ES-I3 (cell line): ENCODE data around the gene MAN1B1.
"Not testable (repeated sequence)": the region's sequence is repeated elsewhere in the genome, so short reads cannot be mapped to it uniquely, and the experiment has no call there.

ENCODE experiments used
- H3K36me3 ChIP-seq: 2 replicates; pipeline ENCODE4 v1.6.1; 2013; ENCODE audit warnings: mild to moderate bottlenecking, low read length, control low read depth, moderate library complexity; ENCODE audit not compliant: insufficient read depth
- H3K4me1 ChIP-seq: 2 replicates; pipeline ENCODE4 v1.6.1; 2013; ENCODE audit warnings: mild to moderate bottlenecking, control low read depth, low read length; ENCODE audit not compliant: insufficient read depth
- H3K9ac ChIP-seq: 2 replicates; pipeline ENCODE4 v1.6.1; 2013; ENCODE audit warnings: low read depth, mild to moderate bottlenecking, low read length, moderate library complexity
- H3K9me3 ChIP-seq: 2 replicates; pipeline ENCODE4 v1.6.1; 2013; ENCODE audit warnings: mild to moderate bottlenecking, low read length, moderate library complexity; ENCODE audit not compliant: control insufficient read depth, insufficient read depth

Gene MAN1B1

DNA sequence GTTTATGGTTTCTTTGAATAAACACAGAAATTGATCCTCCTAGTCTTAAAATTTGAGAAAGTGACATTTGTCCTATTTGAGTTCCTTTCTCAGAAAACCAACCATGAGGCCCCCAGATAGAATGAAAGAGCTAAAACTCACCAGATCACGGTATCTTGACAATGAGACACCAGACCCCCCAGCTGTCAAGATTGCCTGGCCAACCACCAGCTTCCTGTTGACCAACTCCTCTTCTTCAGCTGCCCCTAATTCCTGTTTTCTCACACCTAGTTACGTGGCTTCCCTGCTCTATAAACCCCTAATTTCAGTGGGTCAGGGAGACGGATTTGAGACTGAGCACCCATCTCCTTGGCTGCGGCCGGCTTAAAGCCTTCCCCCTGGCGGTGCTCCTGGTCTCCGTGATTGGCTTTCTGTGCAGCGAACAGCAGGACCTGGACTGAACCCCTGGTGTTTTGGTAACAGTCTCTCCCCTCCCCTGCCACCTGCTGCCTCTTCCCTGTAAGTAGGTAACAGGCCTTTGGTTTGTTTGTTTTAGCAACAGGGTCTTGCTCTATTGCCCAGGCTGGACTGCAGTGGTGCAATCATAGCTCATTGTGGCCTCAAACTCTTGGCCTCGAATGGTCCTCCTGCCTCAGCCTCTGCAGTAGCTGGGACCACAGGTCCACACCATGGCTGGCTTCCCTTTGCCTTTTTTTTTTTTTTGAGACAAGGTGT, 28.1 kb upstream of the MAN1B1 start:
- Histone ChIP-seq H3K9ac (no peak overlapping the region), H3K4me1 (no peaks in the 10 kb centered on the region; the same call in 1 of the 2 replicates), H3K36me3 (no peaks in the 10 kb centered on the region), H3K9me3 (no peaks in the 10 kb centered on the region)

DNA sequence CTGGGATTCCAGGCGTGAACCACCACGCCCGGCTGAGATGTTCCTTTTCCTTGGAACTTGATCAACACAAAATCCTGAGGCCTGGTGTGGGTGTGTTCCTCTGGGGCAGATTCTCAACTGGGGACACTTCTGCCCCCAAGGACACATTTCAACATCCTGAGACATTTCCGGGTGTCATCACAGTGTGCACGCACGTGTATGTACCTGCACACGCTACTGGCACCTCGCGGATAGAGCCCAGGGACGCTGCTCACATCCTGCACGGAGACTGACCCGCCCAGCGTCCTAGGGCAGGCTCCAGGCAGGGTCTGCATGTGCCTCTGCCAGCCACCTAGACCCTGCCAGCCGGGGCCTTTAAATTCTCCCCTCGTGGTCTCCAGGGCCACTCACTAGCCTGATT, 24.4 kb upstream of the MAN1B1 start:
- no peak overlapping the region for H3K9ac ChIP-seq
- no peaks in the 10 kb centered on the region for H3K9me3 ChIP-seq
- H3K4me1 ChIP-seq: no peaks in the 10 kb centered on the region
- no peaks in the 10 kb centered on the region for H3K36me3 ChIP-seq

DNA sequence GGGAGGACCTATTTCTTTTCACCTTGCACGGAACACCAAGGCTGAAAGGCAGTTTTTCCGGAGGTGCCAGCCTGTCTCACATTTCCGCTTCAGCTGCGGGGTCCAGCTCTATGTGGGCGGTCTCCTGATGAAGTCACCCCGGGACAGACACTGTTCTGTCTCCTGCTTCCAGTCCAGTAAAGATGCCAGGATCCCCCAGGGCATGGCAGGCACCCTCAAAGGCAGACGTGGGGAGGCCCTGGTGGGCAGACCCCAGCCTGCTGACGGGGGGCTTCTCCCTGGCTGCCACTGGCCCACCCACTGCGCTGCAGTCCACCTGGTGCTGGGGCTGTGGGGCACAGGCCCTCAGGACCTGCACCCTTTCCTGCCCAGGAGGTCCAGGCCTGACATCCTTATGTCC, 24.0 kb upstream of the MAN1B1 start:
- H3K9ac ChIP-seq, H3K4me1 ChIP-seq, H3K9me3 ChIP-seq: not testable (repeated sequence)

DNA sequence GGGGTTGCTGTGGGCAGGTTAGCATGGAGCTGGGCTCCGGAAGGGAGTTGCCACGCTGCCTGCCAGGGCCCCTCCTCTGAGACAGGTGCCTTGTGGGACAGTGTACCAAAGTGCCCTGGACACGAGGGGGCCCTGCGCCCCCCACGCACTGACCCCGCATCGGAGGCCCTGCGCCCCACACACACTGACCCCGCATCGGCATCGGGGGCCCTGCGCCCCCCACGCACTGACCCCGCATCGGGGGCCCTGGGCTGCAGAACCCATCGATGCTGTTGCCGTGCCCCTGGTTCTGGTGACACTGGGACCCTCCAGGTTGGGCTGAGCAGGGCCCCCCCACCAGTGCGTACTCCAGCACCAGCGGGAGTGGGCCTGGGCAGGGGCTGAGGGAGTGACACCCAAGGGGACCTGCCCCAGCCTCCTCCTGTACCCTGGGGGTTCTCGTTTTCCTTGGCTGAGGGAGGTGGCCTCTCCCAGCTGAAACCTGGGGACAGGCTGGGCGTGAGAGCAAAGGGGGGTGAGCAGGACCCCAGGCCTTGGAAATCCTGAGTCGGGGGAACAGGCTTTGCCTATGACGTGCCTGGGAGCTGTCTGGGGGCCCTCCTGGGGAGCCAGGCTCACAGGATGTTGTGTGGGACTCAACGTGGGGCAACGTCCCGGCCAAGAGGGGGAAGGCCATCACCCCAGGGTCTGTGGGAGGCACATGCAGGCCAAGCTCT, 23.3 kb upstream of the MAN1B1 start:
- H3K4me1 ChIP-seq: peaks cover 4% of the 10 kb centered on the region; the same call in 1 of the 2 replicates
- H3K36me3 ChIP-seq: no peaks in the 10 kb centered on the region
- H3K9me3 ChIP-seq: no peaks in the 10 kb centered on the region
- no peak overlapping the region for H3K9ac ChIP-seq

More for the DNA sequence above, 24.0 kb upstream of the MAN1B1 start:
- H3K36me3 ChIP-seq: not testable (repeated sequence)

DNA sequence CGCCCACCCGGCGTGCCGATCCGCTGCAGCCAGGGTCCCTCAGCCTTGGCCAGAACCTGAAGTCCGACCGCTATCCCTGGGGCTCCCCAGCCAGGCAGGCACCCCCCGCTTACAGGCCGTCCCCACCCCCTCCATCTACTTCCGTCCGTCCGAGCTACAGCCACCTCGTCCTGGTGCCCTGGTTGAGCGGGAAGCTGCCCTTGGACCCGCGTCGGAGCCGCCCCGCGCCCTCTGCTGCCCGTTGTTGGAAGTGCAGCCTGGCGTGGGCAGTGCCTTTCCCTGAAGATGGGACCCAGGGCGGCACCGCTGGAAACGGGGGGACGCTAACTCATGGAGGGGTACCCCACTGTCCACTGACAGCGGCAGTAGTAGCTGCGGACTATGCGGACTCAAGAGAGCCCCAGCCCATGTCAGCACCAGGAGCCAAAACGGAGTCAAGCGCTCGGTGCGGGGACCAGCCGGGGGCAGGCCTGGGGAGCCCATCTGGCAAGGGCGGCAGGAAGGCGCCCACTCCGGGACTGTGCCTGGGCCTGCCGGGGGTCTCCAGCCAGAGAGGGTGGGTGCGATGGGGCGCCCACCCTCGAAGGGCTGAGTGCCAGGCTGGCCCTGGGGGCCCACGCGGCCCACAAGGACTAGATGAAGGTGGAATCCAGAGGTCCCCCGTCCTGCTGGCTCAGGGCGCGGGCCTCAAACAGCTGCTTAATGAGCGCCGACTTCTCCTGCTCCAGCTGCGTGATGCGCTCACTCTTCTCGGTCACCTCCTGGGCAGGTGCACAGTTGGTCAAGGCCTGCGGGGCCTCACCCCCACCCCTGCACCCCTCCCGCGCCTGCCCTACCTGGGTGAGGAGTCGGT, 22.5 kb upstream of the MAN1B1 start:
- no peaks in the 10 kb centered on the region for H3K36me3 ChIP-seq
- peaks cover 4% of the 10 kb centered on the region; the same call in 1 of the 2 replicates for H3K4me1 ChIP-seq
- H3K9ac ChIP-seq: no peak overlapping the region
- no peaks in the 10 kb centered on the region for H3K9me3 ChIP-seq

DNA sequence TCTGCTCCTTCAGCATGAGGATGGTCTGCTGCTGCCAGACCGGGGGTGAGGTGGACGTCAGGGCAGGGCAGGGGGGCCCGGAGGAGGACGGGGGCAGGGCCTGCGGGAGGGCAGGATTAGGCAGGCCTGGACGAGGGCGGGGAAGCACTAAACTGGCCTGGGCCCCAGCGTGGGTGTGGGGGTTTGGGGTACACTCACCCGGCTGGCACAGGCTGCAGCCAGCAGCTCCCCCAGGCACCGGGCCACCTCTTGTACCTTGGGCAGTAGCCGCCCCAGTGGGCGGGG, 22.0 kb upstream of the MAN1B1 start:
- peaks cover 4% of the 10 kb centered on the region; the same call in 1 of the 2 replicates for H3K4me1 ChIP-seq
- no peaks in the 10 kb centered on the region for H3K9me3 ChIP-seq
- no peaks in the 10 kb centered on the region for H3K36me3 ChIP-seq
- H3K9ac ChIP-seq: no peak overlapping the region

DNA sequence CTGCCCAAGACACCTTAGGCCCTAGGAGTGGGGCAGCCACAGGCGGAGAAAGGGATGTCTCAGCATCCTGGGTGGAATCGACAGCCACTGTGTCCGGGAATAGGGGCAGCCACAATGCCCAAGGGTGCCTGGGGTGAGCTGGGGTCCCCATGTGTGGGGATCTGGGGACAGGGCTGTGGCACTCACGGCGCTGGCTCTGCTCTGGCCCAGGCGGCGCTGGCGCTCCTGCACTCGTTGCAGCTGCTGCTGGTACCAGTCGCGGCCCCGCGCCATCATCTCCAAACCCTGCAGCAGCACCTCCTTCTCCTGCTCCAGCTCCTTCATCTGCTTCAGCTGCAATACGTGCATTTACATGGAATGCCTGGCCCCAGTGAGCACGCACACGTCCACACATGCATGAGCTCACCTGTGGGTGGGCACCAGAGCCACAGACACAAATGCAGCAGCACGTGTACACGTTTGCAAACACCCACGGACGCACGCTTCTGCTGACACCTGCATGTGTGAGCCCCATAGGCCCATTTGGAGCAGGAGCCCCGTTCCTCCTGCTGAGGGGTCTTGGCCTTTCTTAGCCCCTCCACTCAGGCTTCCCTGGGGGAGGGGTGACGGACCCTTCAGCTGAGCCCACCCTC, 21.3 kb upstream of the MAN1B1 start:
- H3K4me1 ChIP-seq: peaks cover 4% of the 10 kb centered on the region; the same call in 1 of the 2 replicates
- no peak overlapping the region for H3K9ac ChIP-seq
- H3K9me3 ChIP-seq: no peaks in the 10 kb centered on the region
- H3K36me3 ChIP-seq: no peaks in the 10 kb centered on the region

DNA sequence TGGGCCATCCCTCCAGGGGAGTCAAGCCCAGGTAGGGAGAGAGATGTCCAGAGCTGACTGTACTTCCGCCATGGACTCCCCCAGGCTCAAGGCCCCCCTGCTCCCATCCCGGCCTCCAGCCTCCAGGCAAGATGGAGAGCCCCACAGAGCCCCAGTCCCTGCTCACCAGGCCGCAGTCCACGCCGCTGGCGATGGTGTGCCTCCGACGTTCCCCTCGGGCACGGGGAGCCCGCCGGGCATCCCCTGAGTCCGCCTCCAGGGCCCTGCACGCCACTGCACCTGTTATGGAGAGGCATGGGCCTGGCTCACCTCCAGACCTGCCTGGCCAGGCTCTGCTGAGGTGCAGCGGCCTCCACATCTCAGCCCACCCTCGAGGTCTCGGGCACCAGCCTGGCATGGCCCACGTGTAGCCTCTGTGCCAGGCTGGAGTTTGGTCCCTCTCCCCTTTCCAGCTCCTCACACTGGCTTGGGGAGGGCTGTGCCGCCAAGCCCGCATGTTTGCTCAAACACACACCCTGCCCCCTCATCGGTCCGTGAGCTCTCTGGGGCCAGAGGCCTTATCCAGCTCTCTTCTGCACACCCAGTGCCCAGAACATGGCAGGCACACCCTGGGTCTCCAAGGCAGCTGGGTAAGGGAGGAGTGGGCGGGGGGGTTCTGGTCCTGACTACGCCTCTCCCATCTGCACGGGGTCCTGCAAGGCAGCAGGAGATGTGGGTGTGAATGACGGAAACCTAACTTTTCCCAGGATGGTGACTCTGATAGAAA, 20.5 kb upstream of the MAN1B1 start:
- Histone ChIP-seq H3K36me3 (no peaks in the 10 kb centered on the region), H3K9me3 (no peaks in the 10 kb centered on the region), H3K4me1 (peaks cover 4% of the 10 kb centered on the region; the same call in 1 of the 2 replicates), H3K9ac (no peak overlapping the region)

DNA sequence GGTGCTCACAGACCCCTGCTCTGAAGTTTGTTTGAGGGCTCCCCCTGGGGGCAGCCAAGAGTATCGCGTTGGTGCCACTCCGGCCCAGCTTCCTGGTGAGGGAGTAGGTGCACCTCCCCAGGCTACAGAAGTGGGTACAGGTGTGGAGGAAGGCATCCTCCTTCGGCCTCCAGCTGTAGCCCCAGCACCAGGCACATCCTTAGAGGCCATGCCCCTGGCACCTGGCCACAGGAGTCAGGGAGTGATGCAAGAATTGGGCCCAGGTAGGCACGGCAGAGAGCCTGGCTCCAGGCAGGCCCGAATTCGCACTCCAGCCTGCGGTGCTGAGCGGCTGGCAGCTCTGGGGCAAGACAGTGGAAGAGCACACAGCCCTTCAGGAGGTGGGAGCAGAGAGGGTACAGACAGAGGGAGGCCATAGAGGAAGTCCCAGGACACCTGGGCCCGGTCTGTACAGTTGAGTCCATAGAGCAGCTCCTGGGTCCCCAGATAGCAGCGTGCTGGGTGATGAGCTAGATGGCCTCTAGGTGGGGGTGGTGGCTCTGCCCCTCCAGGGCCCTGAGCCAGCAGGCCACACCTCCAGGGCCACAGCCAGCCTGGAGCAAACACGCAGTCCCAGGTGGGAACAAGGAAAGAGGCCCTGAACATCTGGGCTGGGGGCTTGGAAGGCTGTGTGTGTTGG, 18.8 kb upstream of the MAN1B1 start:
- Histone ChIP-seq H3K36me3 (no peaks in the 10 kb centered on the region), H3K9ac (no peak overlapping the region), H3K4me1 (peaks cover 4% of the 10 kb centered on the region; the same call in 1 of the 2 replicates), H3K9me3 (no peaks in the 10 kb centered on the region)

DNA sequence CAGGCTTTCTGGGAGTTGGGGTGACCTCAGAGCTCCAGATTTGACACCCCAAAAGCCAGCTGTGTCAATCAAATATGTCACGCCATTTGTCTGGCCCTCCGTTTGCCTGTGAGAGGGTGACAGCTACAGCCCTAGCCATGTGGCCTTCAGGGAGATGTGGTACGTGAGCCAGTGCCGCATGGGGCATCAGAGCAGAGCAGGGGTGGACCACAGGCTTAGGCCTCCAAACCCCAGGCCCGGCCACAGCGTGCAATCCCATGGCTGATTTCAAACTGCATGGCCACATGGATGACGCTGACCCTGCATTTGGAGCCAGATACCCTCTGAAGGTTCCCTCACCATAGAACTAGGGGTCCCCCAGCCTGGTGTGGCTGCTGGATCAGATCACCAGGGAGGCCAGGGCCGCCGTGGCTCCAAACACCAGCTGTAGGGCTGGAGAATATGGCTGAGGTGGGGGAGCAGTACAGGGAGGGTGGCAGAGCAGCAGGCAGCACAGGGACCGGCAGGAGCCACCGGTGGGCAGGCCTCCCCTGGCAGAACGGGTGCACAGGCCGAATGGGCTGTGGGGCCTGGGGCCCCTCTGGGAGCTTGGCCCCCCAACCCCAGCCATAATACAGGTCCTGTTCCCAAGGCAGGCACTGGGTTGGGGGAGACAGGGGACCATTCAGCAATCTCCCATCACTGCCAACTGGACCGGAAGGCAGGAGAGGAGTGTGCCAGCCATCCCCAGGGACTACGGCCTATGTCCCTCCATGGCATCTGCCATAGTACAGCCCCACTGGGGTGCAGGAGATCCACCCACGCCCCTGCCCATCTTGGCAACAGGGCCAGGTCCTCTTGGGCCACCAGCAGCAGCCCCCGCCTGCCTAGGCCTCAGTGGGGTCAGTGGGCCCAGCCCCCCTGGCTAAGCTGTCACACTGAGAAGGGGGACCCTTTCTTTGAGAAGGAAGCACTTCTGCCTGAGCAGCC, 18.0 kb upstream of the MAN1B1 start:
- Histone ChIP-seq H3K9ac (peak overlapping the region; percentile 76; the same call in 1 of the 2 replicates), H3K36me3 (no peaks in the 10 kb centered on the region), H3K9me3 (no peaks in the 10 kb centered on the region), H3K4me1 (peaks cover 4% of the 10 kb centered on the region; the same call in 1 of the 2 replicates)

DNA sequence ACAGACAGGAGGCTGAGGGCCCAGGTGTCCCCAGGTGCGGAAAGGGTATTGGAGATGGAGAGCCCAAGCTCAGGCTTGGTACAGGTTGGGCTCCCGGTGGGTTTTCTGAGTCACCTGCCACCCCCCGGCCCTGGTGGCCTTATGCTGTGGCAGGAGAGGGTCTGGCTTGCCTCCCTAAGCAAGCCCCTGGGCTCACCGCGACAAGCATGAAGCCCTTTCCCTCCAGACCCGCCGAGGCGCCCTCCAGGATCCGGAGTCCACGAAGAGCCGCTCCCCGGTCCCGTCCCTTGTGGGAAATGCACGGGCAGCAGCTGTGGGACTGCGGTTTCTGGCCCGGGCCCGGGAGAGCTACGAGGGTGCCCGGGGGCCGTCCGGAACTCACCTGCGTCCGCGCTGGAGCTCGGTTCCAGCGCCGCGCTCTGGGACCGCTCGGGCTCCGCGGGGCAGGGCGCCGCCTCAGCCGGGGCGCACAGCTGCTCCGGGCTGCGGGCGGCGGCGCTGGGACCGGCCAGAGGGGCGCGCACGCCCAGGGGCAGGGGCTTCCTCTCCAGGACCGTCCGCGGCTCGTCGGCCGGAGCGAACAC, 17.2 kb upstream of the MAN1B1 start:
- H3K4me1 ChIP-seq: peaks cover 5% of the 10 kb centered on the region; the same call in 1 of the 2 replicates
- peak overlapping the region; percentile 76 for H3K9ac ChIP-seq
- H3K9me3 ChIP-seq: no peaks in the 10 kb centered on the region
- no peaks in the 10 kb centered on the region for H3K36me3 ChIP-seq

DNA sequence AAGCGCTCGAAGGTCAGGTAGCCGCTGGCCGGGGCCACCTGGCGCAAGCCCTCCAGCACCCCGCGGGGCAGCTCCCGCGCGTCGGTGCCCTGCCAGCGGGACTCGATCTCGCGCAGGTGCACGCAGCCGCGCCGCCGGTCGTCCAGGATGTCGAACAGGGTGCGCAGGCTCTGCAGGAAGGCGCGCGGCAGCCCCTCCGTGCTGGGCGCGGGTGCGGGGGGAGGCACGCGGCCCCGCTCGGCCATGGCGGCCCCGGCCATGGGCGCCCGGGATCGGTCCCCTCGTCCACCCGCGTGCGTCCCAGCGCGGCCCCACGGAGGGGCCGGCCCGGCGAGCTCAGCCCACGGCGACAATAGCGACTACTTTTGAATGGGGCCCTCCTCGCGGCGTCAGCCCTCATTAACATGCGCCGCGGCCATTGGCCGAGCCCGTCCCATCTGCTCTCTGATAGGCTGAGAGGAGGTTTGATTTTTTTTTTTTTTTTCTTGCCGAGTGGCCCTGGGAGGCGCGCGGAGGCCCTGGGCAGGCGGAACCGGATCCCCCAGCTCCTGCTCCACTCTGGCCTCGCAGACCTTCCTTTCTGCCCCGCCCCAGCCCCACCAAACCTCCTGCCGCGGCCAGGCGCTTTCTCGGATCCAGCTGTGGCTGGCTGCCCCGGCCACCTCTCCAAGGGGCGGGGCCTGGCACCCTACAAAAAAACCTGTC, 16.4 kb upstream of the MAN1B1 start, which contains the start of gene SAPCD2:
SAPCD2 (minus strand) TSS at position 357 of the 705 bp plus-strand sequence; CDS start at position 260, 97 bp downstream.
- H3K4me1 ChIP-seq: peaks cover 12% of the 10 kb centered on the region
- peak within 1 kb of the TSS; percentile 76 for H3K9ac ChIP-seq
- no peaks in the 10 kb centered on the region for H3K36me3 ChIP-seq
- H3K9me3 ChIP-seq: no peaks in the 10 kb centered on the region
